ENCODE data around the gene PRDM5. TPM values are rescaled to one million over a fixed set of nuclear protein-coding genes. Genes with fewer than 3 reads are reported as not detected.
A peak's percentile ranks its signal among the peaks of the same experiment; 100 is the strongest.

Gene PRDM5
- total RNA-seq, 1 experiment from 2014 or later, result 7.1 TPM

DNA sequence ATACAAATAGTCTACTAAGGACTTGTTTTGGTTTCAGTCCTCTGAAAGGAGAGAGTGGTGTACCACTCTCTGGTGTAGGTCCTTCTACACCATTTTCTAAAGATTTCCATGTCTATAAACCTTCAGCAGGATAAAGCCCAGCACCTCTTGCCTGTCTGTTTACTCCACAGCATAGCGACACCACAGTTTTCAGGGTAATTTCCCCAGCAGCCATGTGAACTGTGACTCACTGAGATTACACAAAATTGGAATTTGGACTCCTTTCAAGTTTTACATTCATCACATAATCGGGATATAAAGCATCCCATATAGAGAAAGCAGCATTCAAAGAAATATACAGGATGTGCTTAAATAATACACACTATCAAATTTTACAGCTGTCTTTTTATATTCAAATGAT lies 229.6 kb downstream of the PRDM5 start:
- Histone ChIP-seq H3K36me3 (ENCODE audit: insufficient read depth, low read length, poor library complexity, severe bottlenecking) (no peaks in the 10 kb centered on the region), H3K9me3 (ENCODE audit: low read depth, low read length, poor library complexity, severe bottlenecking) (no peaks in the 10 kb centered on the region), H3K27me3 (replicated peaks; ENCODE audit: insufficient read depth, low read depth, low read length, poor library complexity) (no peaks in the 10 kb centered on the region), H3K27ac (ENCODE audit: low read depth, low read length, poor library complexity, severe bottlenecking) (no peak overlapping the region), H3K4me1 (ENCODE audit: insufficient read depth, low read length, poor library complexity, severe bottlenecking) (peaks cover 43% of the 10 kb centered on the region), H3K4me3 (ENCODE audit: low read depth, low read length, poor library complexity, severe bottlenecking) (no peak overlapping the region)
- no TSS peak for BruUV-seq (replicated peaks)
- ChIA-PET CTCF (no interaction called here), POLR2A (ENCODE audit: low non-redundant PET) (no interaction called here)
- no peak for TF ChIP-seq EZH2 (IDR thresholded peaks at IDR 0.05; ENCODE audit: borderline replicate concordance, low read depth, low read length, poor library complexity, severe bottlenecking)
- TF ChIP-seq, protein P1, sequence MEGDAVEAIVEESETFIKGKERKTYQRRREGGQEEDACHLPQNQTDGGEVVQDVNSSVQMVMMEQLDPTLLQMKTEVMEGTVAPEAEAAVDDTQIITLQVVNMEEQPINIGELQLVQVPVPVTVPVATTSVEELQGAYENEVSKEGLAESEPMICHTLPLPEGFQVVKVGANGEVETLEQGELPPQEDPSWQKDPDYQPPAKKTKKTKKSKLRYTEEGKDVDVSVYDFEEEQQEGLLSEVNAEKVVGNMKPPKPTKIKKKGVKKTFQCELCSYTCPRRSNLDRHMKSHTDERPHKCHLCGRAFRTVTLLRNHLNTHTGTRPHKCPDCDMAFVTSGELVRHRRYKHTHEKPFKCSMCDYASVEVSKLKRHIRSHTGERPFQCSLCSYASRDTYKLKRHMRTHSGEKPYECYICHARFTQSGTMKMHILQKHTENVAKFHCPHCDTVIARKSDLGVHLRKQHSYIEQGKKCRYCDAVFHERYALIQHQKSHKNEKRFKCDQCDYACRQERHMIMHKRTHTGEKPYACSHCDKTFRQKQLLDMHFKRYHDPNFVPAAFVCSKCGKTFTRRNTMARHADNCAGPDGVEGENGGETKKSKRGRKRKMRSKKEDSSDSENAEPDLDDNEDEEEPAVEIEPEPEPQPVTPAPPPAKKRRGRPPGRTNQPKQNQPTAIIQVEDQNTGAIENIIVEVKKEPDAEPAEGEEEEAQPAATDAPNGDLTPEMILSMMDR (conservative IDR thresholded peaks at IDR 0.05; ENCODE audit: low read depth, low read length), result no peak
- intact Hi-C loops (cut with micrococcal nuclease; ENCODE audit: unreplicated experiment), result no loop called here
- DNase-seq (ENCODE audit: low spot score), result peak; percentile 81

DNA sequence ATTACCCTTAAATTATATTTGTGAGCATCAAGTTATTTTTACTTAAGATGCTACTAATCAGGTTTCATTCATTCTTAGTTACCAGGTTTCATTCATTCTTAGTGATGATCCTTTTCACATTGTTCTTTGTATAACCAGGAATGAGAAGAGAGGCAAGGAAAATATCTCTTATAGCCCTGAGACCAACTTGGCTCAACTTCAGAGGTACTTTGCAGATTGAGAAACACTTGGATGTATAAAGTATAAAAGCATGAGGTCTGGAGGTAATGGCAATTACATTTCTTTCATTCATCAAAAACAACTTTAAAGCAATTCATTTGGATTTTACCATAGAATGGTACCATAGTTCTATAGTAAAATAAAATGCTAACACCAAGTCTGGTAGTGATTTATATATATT lies 231.0 kb downstream of the PRDM5 start:
- H3K36me3 ChIP-seq (ENCODE audit: insufficient read depth, low read length, poor library complexity, severe bottlenecking), result no peaks in the 10 kb centered on the region
- no peak overlapping the region for H3K27ac ChIP-seq (ENCODE audit: low read depth, low read length, poor library complexity, severe bottlenecking)
- H3K4me1 ChIP-seq (ENCODE audit: insufficient read depth, low read length, poor library complexity, severe bottlenecking), result peaks cover 36% of the 10 kb centered on the region
- no TSS peak for BruUV-seq (replicated peaks)
- no peak overlapping the region for H3K4me3 ChIP-seq (ENCODE audit: low read depth, low read length, poor library complexity, severe bottlenecking)
- intact Hi-C loops (cut with micrococcal nuclease; ENCODE audit: unreplicated experiment), result no loop called here
- ChIA-PET POLR2A (ENCODE audit: low non-redundant PET) (no interaction called here), CTCF (no interaction called here)
- no peaks in the 10 kb centered on the region for H3K9me3 ChIP-seq (ENCODE audit: low read depth, low read length, poor library complexity, severe bottlenecking)
- no peaks in the 10 kb centered on the region for H3K27me3 ChIP-seq (replicated peaks; ENCODE audit: insufficient read depth, low read depth, low read length, poor library complexity)
- no peak for DNase-seq (ENCODE audit: low spot score)
- TF ChIP-seq EZH2 (IDR thresholded peaks at IDR 0.05; ENCODE audit: borderline replicate concordance, low read depth, low read length, poor library complexity, severe bottlenecking), result no peak
- TF ChIP-seq, protein P1 (conservative IDR thresholded peaks at IDR 0.05; ENCODE audit: low read depth, low read length), result no peak

DNA sequence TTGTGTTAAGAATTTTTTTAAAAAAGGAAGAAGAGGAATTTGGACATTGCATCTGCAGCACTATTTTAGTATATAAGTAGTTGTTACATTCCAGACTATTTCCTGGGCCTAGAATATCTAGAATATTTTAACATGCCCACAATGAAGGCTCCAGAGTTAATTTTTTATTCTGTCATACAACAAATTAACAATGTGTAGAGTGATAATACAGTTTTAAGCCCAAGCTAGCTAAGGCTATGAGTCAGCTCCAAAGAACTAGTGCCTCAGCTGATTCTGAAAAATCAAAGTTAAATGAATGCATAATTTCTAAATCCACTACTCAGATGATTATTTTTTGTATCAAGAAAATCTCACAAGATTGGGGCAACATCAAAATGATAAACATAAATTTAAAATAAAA lies 231.4 kb downstream of the PRDM5 start:
- H3K27ac ChIP-seq (ENCODE audit: low read depth, low read length, poor library complexity, severe bottlenecking), result no peak overlapping the region
- CTCF ChIA-PET, result no interaction called here
- peaks cover 32% of the 10 kb centered on the region for H3K4me1 ChIP-seq (ENCODE audit: insufficient read depth, low read length, poor library complexity, severe bottlenecking)
- no TSS peak for BruUV-seq (replicated peaks)
- H3K9me3 ChIP-seq (ENCODE audit: low read depth, low read length, poor library complexity, severe bottlenecking), result no peaks in the 10 kb centered on the region
- no peaks in the 10 kb centered on the region for H3K27me3 ChIP-seq (replicated peaks; ENCODE audit: insufficient read depth, low read depth, low read length, poor library complexity)
- POLR2A ChIA-PET (ENCODE audit: low non-redundant PET), result no interaction called here
- H3K4me3 ChIP-seq (ENCODE audit: low read depth, low read length, poor library complexity, severe bottlenecking), result no peak overlapping the region
- no peaks in the 10 kb centered on the region for H3K36me3 ChIP-seq (ENCODE audit: insufficient read depth, low read length, poor library complexity, severe bottlenecking)
- DNase-seq (ENCODE audit: low spot score), result no peak
- TF ChIP-seq, protein P1 (conservative IDR thresholded peaks at IDR 0.05; ENCODE audit: low read depth, low read length), result no peak
- no peak for TF ChIP-seq EZH2 (IDR thresholded peaks at IDR 0.05; ENCODE audit: borderline replicate concordance, low read depth, low read length, poor library complexity, severe bottlenecking)
- intact Hi-C loops (cut with micrococcal nuclease; ENCODE audit: unreplicated experiment), result no loop called here

All from A673 (cell line).